GM20431 (cell line): ENCODE measurements around the gene SSBP4.

ENCODE experiments used
- in situ Hi-C: fragments of 300-500 bp; cut with MseI, MboI; formaldehyde crosslinking; loops from one replicate; pipeline ENCODE4 v1.15.0; 2020; ENCODE audit warnings: low sequenced_read_pairs; ENCODE audit not compliant: unreplicated experiment

Gene SSBP4

DNA sequence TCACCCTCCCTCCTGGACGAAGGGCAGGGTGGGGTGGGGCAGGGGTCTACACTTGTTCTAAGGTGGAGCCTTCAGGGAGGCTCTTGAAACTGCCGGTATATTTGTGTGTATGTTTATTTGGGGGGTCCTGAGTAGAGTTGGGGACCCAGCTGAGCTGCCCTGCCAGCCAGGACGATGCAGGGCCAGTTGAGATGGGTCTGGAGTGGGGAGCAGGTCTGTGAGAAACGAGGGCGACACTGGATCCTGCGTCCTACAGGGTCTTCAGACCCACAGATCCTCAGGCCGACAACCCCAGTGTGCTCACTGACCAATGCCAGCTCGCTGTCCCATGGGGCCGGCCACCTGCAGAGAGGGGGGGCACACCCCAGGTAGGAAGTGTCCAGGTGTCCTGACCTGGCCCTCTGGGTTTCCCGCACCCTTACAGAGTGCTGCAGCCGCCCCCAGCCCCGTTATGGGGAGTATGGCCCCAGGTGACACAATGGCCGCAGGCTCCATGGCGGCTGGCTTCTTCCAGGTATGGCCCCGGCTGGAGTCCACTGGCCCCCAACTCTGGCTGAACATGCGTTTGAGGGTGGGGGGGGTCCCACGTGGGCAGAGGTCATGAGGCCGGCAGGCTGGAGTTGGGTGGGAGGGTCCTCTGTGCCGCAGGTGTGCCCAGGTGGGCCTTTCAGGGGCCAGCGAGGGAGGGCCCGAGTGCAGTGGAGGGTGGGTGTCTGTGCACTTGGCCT lies 11.4 kb downstream of the SSBP4 start:
- in situ Hi-C loops = no loop called here

- in situ Hi-C loops = no loop called here
Observed at GRCh38 chr19:18431351-18432197, 12.4 kb downstream of the SSBP4 start.

DNA sequence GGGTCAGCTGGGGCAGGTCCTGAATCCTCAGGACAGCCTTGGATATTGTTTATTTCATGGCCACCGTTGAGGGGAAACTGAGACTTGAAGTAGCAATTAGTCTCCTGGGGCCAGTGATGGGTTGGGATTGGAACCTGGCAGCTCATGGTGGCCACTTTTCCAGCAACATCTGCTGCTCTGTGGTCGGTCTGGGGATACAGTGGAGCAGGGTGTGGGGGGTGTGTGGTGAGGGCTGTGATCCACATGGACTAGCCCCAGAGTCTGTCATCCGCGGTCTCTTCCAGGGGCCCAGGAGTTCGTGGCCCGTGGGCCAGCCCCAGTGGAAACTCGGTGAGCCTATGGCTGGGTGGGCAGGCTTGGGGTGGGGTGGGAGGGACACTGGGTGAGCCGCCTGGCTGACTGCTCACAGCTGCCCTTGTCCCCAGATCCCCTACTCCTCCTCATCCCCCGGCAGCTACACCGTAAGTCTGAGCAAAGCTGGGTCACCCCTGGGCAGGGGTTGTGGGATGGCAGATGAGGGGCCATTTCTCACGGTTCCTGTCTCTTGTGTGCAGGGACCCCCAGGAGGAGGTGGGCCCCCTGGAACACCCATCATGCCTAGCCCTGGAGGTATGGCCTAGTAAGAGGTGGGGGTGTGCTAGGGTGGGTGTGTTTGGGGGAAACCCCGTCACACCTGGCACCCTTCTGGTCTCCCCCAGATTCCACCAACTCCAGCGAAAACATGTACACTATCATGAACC lies 13.2 kb downstream of the SSBP4 start:
- in situ Hi-C loops = no loop called here

- in situ Hi-C loops = no loop called here
Observed at GRCh38 chr19:18433015-18433691, 14.0 kb downstream of the SSBP4 start.

- in situ Hi-C loops = no loop called here
Observed at GRCh38 chr19:18433735-18434398, 14.7 kb downstream of the SSBP4 start.

GRCh38 chr19:18434411-18435175 lies 15.4 kb downstream of the SSBP4 start:
- in situ Hi-C loops = no loop called here

DNA sequence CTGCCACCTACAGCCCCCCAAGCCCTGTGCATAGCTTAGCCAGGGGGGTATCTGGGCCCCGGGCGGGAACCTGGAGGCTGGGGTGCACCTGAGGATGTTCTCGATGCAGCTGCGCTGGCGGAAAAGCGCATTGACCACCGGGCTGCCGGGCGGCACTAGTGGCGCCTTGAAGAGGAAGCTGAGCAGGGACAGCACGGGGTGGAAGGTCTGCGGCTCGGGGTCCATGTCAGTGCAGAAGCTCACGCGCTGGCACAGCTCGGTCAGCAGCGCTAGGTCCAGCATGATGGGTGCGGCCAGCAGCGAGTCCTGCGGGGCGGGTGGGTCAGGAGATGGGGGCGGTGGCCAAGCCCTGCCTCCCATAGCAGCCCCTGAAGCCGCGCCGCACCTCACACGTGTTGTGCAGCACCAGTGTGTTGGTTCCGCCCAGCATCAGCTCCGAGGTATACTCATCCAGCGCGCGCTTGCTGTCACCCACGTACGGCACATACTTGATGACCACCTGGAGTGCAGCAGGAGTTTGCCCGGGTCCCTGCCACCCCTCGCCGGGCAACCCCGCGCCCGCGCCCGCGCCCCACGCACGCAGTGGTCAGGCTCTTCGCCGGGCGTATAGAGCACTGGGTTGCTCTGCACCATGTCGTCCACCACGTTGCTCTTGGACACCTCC lies 16.1 kb downstream of the SSBP4 start:
- in situ Hi-C loops = no loop called here

- in situ Hi-C loops = no loop called here
Observed at GRCh38 chr19:18435842-18436670, 16.9 kb downstream of the SSBP4 start.

GRCh38 chr19:18436671-18437490 lies 17.7 kb downstream of the SSBP4 start:
- in situ Hi-C loops = no loop called here

GRCh38 chr19:18437491-18438330 lies 18.5 kb downstream of the SSBP4 start, which contains the start of gene ISYNA1:
TSS of gene ISYNA1 (minus strand) at chr19:18438133. CDS start at chr19:18437979, 154 bp downstream.
- in situ Hi-C loops = no loop called here

- in situ Hi-C loops = no loop called here
Observed at GRCh38 chr19:18438331-18439024, 19.3 kb downstream of the SSBP4 start.

DNA sequence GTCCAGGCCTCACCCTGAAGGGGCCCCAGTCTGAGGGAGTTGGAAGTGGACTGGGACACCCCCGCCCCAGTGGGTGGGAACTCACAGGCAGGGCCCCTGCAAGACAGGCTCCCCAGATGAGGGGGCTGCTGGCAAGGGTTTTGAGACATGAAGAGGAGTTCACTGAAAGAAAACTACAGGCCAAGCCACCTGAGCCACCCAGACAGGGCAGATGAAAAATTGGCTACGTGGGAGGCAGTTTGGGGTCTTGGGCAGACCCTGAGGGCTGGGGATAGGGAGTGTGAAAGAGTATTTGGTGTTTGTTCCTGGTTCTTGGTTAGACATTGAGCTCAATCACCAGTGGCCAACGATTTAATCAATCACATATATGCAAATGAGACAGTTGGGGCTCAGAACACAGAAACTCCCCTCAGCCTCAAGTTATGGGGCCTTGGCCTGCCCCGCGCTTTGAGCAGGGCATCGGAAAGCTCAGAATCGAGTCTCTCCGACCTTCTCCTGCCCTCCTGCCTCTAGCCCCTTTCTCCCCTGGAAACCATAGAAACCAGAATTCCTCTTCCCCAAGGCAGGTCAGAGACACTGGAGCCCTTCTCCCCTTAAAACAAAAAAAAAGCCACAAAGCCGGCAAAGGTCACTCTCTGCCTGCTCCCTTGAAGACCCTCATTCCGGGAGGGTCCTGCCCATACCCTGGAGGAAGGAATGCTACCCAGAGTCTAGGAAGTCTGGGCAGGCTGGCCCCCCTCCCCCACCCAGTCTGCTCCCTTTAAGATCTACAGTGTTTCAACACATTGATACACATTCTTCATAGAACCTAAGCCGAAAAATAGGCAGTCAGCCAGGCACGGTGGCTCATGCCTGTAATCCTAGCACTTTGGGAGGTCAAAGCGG lies 20.1 kb downstream of the SSBP4 start:
- in situ Hi-C loops = no loop called here

- in situ Hi-C loops = no loop called here
Observed at GRCh38 chr19:18439910-18440237, 20.7 kb downstream of the SSBP4 start.

DNA sequence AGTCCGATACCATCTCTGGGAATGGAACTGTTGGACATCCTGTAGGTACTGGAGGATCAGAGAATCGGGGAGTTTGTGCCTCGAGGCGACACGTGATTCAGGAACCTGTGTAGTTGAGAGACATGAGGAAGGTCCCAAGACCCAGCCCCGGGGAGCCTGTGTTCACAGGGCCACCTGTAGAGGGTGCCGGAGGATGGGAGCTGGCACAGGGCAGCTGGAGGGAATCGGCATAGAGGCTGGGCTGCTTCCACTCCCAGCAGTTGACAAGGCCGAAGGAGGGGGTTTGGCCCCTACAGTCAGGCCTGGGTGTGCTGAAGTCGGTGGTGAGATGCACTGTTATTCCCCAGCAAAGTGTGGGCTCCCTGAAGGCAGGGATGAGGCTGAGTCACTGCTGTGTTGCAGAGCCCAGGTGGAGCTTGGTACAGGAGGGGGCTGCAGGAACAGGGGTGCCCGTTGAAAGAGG lies 21.2 kb downstream of the SSBP4 start:
- in situ Hi-C loops = no loop called here
